Stimulated activated CD8-positive, alpha-beta memory T cell treated with anti-CD3 and anti-CD28 coated beads, Interleukin-12 subunit alpha, Interleukin-12 subunit beta, amount 100 ng/mL, for 24 hours (primary cell): ENCODE results near the gene C4orf46.

ENCODE experiments used
- DNase-seq: peaks from one replicate; pipeline ENCODE4 v3.0.0-alpha.2; 2020; ENCODE audit errors: extremely low read depth

C4orf46 gene

GRCh38 chr4:158652920-158653319 lies 18.8 kb downstream of the C4orf46 start:
- no peak for DNase-seq

- no peak for DNase-seq
Measured at GRCh38 chr4:158649111-158649680, 22.5 kb downstream of the C4orf46 start.

GRCh38 chr4:158644760-158645159 lies 26.9 kb downstream of the C4orf46 start:
- DNase-seq, result no peak

DNA sequence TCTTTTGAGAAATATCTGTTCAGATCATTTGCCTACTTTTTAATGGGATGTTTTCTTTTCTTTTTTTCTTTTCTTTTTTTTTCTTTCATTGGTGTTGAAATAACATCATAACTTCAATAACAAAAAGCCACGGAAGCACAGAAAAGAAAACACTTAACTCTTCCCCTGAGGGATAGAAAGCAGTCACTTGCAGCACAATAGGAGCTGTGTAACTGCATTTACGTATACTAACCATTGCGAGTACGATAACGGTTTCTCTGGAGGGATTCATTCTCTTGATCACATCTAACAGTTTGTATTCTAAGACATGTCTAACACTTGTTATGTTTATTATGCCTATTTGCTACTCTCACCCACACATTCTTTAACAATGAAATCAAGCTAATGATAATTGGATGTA lies 27.3 kb downstream of the C4orf46 start:
- no peak for DNase-seq

DNA sequence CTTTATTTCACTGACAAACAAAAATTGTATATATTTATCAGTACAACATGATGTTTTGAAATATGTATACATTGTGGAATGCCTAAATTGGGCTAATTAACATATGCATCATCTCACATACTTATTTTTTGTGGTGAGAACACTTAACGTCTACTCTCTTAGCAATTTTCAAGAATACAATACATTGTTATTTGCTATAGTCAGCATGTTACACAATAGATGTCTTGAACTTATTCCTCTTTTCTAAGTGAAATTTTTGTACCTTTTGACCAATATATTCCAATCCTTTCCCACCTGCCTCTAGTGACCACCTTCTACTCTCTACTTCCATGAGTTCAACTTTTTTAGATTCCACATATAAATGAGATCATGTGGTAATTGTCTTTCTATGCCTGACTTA lies 35.1 kb downstream of the C4orf46 start:
- no peak for DNase-seq

- DNase-seq, result no peak
Measured at GRCh38 chr4:158630893-158631292, 40.8 kb downstream of the C4orf46 start.

- DNase-seq, result no peak
Measured at GRCh38 chr4:158625544-158625943, 46.1 kb downstream of the C4orf46 start.

DNA sequence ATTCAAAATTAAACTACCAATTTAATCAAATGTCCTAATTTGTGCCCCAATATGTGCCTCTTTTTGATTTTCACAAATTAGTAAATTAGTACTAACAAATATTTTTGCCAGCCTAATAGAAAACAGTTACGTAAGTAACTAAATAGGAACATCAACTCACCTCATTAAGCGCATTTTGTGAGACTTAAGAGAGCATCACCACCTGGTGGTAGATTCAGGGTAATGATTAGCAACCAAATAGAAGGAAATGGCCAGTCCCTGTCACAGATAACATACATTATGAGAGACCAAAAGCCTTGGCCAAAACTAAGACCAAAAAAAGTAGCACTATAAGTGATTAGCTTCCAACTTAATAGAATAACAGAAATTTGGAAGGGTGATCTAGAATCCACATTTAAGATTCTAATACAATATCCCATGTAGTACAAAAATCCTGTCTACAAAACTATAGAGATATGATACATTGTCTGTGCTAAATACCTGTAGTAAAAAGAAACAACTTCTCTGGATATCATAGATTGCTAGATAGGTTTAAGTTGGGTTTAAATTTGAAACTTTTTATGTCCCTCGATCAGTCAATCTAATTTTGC lies 46.7 kb downstream of the C4orf46 start:
- no peak for DNase-seq

DNA sequence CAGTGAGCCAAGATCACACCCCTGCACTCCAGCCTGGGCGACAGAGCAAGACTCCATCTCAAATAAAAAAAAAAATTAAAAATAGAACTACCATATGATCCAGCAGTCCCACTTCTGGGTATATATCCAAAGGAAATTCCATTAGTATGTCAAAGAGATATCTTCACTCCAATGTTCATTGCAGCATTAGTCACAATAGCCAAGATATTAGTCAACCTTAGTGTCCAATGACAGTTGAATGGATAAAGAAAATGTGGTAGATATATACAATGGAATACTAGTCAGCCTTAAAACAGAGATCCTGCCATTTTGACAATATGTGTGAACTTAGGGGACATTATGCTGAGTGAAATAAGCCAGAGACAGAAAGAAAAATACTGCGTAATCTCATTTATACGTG lies 49.4 kb downstream of the C4orf46 start:
- no peak for DNase-seq

DNA sequence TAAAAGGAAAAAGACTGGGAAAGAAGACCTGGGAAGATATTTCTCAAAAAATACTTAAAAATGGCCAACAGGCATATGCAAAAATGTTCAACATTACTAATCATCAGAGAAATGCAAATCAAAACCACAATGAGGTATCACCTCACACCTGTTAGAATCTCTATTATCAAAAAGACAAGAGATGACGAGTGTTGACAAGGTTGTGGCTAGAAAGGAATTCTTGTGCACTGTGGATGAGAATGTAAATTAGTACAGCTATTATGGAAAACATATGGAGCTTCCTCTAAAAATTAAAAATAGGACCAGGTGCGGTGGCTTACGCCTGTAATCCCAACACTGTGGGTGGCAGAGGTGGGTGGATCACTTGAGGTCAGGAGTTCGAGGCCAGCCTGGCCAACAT lies 50.0 kb downstream of the C4orf46 start:
- no peak for DNase-seq

DNA sequence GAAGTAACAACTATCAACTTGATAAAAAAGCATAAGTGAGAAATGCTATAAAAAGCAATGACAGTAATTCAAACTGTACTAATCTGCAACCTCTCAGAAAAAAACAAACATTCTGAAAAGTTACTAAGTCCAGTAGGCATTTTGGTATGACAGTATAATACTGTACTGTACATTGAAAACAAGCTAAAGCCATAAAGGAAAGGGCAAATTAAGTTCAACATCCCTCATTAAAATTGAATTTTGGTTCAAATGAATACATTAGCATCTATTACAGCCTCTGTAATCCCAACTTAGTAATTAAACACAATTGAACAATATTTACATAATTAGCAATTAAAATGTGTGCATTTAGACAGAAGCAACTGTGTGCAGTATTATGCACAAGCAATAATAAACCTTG lies 53.7 kb downstream of the C4orf46 start:
- DNase-seq, result no peak
